GM18517 (cell line): ENCODE results near the gene SIN3B.
"Not testable (repeated sequence)": the region's sequence is repeated elsewhere in the genome, so short reads cannot be mapped to it uniquely, and the experiment has no call there.

Experiments
- ATAC-seq: cut with Tn5 transposase; IDR thresholded peaks from one replicate; pipeline ENCODE4 v1.9.1; 2021; ENCODE audit warnings: mild to moderate bottlenecking, moderate library complexity; ENCODE audit not compliant: unreplicated experiment

SIN3B gene

GRCh38 chr19:16868423-16869130 is 39.4 kb downstream of the SIN3B start:
- no peak for ATAC-seq

- no peak for ATAC-seq
Observed at GRCh38 chr19:16869331-16869972, 40.3 kb downstream of the SIN3B start.

- ATAC-seq, result no peak
Observed at GRCh38 chr19:16871871-16872270, 42.7 kb downstream of the SIN3B start.

DNA sequence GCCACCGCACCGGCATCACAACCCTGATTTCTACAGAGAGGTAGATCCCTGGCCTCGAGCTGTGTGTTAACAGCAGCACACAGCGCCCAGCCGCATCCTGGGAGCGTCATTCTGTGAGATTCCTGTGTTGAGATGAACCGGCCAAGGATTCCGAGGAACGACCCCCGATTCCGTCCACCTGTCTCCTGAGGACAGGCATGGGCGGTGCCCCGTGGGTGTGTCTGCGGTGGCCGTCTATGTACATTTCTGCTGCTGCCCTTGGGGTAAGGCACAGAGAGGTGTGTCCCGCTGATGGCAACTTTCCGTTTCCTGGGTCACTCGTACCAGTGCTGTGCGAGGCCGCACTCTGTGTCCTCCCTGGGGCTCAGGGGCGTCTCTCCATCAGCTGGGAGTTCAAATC is 43.5 kb downstream of the SIN3B start:
- no peak for ATAC-seq

DNA sequence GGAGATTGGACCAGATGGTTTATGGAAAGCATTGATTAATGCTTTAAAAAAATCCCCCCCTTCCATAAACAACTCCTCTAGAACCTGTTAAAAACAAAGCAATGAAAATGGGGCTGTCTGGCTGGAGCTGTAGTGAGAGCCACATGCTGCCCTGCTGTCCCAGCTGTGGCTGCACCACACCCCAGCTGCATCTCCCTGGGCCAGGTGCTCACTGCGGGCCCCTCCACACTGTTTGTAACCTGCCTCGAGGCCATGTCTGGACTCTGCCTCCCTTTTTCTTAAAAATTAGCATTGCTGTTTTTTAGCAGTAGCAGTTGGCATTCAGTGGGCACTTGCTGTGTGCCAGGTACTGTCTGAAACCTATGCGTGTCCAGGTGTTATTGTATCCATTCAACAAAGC is 44.4 kb downstream of the SIN3B start:
- ATAC-seq, result no peak

DNA sequence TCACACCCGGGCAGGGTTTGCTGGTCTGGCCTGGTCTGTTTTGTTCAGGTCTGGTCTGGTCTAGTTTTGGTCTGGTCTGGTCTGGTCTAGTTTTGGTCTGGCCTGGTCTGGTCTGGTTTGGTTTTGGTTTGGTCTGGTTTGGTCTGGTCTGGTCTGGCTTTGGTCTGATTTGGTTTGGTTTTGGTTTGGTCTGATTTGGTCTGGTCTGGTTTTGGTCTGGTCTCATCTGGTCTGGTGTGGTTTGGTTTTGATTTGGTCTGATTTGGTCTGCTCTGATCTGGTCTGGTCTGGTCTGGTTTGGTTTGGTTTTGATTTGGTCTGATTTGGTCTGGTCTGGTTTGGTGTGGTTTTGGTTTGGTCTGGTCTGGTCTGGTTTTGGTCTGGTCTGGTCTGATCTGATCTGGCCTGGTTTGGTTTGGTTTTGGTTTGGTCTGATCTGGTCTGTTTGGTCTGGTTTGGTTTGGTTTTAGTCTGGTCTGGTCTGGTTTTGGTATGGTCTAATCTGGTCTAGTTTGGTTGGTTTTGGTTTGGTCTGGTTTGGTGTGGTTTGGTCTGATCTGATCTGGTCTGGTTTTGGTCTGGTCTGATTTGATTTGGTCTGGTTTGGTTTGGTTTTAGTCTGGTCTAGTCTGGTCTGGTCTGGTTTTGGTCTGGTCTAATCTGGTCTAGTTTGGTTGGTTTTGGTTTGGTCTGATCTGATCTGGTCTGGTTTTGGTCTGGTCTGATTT is 45.2 kb downstream of the SIN3B start:
- ATAC-seq, result no peak

DNA sequence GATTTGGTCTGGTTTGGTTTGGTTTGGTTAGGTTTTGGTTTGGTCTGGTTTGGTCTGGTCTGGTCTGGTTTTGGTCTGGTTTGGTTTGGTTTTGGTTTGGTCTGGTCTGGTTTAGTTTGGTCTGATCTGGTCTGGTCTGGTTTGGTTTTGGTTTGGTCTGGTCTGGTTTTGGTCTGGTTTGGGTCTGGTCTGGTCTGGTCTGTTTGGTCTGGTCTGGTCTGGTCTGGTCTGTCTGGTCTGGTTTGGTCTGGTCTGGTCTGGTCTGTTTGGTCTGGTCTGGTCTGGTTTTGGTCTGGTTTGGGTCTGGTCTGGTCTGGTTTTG is 45.7 kb downstream of the SIN3B start:
- not testable (repeated sequence) for ATAC-seq

DNA sequence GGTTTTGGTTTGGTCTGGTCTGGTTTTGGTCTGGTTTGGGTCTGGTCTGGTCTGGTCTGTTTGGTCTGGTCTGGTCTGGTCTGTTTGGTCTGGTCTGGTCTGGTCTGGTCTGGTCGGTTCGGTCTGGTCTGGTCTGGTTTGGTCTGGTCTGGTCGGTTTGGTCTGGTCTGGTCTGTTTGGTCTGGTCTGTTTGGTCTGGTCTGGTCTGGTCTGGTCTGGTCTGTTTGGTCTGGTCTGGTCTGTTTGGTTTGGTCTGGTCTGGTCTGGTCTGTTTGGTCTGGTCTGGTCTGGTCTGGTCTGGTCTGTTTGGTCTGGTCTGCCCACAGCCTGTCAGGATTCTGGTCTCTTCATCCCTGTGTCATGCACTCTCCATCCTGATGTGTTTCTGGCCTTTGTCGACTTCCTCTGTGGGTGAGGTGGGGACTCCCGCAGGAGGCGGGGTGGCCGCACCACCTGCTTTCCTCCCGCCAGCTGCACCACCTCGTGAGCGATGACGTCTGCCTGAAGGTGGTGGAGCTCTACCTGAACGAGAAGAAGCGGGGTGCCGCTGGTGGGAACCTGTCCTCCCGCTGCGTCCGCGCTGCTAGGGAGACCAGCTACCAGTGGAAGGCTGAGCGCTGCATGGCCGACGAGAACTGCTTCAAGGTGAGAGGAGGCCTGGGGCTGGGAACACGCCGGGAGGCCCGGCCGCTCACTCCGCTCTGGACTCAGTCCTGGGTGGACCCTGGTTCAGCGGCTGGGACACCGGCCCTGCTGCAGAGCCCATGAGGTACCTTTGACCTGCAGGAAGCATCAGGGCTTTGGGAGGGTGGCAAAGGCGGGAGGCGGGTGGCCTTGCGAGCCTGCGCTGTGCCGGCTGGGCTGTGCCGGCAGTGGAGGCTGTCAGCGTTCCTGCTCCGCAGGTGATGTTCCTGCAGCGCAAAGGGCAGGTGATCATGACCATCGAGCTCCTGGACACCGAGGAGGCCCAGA is 46.7 kb downstream of the SIN3B start:
- no peak for ATAC-seq

GRCh38 chr19:16876904-16877361 is 47.7 kb downstream of the SIN3B start:
- no peak for ATAC-seq

GRCh38 chr19:16877581-16877980 is 48.4 kb downstream of the SIN3B start:
- ATAC-seq, result no peak

DNA sequence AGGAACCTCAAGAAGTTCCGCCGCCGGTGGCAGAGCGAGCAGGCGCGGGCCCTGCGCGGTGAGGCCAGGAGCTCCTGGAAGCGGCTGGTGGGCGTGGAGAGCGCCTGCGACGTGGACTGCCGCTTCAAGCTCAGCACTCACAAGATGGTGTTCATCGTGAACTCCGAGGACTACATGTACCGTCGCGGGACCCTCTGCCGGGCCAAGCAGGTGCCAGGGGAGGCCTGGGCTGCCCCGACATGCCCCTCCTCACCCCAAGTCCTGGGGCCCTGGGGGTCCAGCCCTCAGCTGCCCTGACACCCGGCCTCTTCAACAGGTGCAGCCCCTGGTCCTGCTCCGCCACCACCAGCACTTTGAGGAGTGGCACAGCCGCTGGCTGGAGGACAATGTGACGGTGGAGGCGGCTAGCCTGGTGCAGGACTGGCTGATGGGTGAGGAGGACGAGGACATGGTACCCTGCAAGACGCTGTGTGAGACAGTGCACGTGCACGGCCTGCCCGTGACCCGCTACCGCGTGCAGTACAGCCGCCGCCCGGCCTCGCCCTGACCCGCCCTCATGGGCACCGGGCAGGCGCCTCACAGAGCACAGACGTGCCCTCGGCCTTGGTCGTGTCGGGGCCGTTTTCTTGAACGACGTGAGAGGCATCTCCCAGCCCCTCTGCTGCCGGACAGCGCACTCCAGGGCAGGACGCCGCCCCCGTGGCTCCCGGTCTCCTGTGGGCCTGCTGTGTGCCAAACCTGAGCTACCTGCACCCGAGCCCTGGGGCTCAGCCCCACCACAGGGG is 49.2 kb downstream of the SIN3B start:
- ATAC-seq, result no peak

DNA sequence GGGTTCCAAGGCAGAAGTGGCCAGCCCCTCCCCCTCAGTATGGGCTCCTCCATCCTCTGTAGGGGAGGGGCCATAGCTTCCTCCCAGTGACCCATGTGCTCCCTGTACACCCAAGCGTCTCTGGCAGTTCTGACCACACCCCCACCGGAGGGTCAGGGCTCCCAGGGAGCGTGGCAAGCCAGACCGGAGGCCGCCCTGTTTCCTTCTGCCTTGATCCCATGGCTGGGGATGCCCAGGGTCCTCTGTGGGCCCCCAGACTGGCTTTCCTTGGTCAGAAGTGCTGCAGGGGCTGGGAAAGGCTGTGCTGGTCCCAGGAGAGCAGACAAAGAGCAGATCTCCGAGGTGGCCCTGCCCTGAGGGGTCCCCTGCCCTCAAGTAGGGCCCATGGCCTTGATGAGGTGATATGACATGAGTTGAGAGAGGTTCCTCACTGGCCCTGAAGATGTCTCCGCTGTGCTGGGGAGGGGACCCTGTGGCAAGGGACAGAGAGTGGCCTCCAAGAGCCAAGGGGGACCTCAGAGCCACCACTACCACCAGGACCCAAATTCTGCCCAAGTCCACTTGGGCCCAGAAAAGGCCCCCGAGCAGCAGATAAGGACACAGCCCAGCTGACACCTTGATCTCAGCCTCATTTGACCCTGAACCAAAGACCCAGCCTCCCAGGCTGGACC is 51.8 kb downstream of the SIN3B start:
- ATAC-seq, result no peak

DNA sequence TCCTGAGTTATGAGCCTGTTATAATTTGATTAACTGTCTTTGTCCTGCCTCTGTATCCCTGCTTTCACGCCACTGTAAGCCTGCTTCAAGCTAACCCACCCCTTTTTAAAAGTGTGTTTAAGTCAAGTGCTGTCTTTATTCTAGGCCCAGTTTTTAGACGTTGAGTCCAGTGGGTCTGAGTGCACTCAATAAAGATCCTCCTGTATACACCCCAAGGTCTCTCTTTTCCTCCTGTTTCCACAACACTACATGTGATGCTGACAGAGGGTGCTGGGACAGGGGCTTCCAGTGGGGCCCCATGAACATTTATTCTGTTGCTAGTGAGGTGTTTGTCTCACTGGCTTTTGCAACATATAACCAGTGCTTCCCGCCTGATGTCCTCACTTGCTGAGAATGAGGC is 52.9 kb downstream of the SIN3B start:
- no peak for ATAC-seq

GRCh38 chr19:16883522-16883921 is 54.3 kb downstream of the SIN3B start:
- no peak for ATAC-seq

DNA sequence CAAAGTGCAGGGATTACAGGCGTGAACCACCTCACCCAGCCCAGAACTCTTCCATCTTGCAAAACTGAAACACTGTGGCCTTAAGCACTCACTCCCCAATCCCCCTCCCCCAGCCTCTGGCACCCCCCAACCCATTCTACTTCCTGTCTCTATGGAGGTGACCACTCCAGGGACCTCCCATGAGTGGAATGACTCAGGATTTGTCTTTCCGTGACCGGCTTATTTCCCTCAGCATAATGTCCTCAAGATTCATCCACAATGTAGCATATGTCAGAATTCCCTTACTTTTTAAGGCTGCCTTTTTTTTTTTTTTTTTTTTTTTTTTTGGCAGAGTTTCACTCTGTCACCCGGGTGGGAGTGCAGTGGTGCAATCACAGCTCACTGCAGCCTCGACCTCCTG is 56.0 kb downstream of the SIN3B start:
- ATAC-seq, result no peak

DNA sequence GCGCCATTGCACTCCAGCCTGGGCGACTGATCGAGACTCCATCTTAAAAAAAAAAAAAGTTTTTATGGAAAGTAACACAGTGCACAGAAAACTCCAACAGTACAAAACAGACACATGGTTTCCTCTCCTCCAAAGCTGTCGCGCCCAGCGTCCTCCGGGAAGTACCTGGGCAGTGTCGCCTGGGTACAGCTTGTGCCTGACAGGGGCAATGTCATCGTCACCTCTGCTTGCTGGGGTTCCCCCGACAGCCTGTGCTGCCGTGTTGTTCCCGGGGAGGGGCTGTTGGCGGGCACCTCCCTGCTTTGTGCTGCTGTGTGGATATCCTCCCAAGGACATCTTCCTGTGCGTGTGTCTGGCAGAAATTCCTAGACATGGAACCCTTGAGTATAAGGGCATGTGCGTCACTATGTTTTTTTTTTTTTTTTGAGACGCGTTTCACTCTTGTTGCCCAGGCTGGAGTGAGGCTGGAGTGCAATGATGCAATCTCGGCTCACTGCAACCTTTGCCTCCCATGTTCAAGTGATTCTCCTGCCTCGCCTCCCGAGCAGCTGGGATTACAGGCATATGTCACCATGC is 57.2 kb downstream of the SIN3B start:
- ATAC-seq, result no peak

DNA sequence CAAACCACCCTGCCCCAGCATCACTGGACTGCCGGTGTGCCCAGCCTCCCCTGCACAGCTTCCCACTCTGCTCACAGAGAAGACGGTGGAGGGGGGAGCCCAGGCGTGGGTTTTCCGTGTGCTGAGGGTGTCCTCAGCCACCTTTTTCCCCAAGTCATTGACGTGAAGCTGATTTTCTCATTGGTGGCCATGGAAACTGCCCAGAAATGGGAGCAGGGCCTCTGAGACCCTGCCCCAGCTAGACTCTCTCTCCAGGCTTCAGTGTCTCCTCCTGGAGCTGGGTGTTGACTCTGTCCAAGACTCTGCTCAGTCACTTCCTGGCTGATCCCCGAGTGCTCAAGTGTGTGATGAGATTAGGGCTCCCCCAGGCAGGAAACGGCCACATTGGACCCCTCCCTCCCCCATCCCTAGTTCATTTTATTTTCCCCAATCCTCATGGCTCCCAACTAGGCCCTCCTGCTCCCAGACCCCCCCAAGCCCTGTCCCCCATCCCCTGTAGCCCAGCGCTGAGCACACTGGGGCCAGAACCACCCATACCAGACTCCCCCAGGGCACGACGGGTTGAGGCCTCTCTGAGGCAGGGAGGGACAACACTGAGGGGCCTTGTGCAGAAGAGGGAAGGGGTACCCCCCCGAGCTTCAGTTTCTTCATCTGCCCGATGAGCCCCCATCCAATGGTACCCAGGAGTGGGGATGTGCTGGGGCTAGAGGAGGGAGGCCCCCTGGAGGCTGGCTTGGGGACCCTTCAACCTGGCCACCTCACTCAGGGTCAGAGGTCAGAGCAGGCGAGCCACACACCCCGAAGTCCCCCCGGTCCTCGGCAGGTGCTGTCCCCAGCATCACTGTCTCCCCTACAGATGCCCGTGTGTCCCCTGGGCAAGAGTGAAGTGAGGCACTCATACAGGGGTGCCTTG is 58.4 kb downstream of the SIN3B start:
- ATAC-seq, result no peak

DNA sequence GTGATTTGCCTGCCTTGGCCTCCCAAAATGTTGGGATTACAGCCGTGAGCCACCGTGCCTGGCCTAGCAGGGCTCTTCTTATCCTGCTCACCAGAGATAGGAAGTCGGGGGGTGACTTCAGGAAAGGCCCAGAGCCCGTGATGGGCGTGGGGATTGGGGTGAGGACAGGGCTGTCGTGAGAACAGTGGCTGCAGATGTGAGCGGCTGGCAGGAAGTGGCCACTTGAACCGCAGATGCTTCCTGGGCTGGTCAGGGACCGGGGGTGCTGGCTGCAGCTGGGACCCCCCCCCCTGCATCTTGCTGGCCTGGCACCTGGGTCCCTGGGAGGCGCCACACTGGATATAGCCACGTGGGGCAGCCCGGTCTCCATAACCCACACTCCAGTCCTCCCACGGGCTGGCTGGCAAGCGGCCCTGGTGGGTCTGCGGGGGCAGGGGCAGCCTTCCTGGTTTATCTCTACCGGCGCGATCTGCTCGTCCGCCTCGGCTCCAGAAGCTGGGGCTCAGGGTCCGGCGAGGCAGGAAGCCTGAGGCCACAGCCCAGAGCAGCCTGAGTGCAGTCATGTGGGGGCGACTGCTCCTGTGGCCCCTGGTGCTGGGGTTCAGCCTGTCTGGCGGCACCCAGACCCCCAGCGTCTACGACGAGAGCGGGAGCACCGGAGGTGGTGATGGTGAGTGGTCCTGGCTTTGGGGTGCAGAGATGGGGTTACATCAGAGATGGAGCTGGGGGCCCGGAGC is 59.6 kb downstream of the SIN3B start, which contains the start of gene F2RL3:
Gene F2RL3 (plus strand): TSS at position 371 of the 737 bp plus-strand sequence. CDS start 191 bp downstream, at position 562.
- ATAC-seq, result no peak
